Measurements from ENCODE around the gene TNS1. TPM values are rescaled to one million over a fixed set of nuclear protein-coding genes. Genes with fewer than 3 reads are reported as not detected.

Gene TNS1
- total and polyA plus RNA-seq, 8 donors: 139 to 327 (median 159) TPM

GRCh38 chr2:217895070-217895635 is 107.6 kb downstream of the TNS1 start:
- H3K9me3 ChIP-seq: no peaks in the 10 kb centered on the region
- no peak overlapping the region for H3K4me3 ChIP-seq
- no peak for DNase-seq
- H3K27me3 ChIP-seq: no peaks in the 10 kb centered on the region
- H3K36me3 ChIP-seq: peaks cover 5 to 80% of the 10 kb centered on the region in 2 donors
- H3K4me1 ChIP-seq: peaks cover 17 to 42% of the 10 kb centered on the region in 2 donors
- no peak for ATAC-seq
- TF ChIP-seq, protein P1, sequence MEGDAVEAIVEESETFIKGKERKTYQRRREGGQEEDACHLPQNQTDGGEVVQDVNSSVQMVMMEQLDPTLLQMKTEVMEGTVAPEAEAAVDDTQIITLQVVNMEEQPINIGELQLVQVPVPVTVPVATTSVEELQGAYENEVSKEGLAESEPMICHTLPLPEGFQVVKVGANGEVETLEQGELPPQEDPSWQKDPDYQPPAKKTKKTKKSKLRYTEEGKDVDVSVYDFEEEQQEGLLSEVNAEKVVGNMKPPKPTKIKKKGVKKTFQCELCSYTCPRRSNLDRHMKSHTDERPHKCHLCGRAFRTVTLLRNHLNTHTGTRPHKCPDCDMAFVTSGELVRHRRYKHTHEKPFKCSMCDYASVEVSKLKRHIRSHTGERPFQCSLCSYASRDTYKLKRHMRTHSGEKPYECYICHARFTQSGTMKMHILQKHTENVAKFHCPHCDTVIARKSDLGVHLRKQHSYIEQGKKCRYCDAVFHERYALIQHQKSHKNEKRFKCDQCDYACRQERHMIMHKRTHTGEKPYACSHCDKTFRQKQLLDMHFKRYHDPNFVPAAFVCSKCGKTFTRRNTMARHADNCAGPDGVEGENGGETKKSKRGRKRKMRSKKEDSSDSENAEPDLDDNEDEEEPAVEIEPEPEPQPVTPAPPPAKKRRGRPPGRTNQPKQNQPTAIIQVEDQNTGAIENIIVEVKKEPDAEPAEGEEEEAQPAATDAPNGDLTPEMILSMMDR (IDR thresholded peaks at IDR 0.05): no peak
- intact Hi-C loops (cut with DNase I): no loop called here
- H3K27ac ChIP-seq: no peak overlapping the region

GRCh38 chr2:217893440-217893839 is 109.4 kb downstream of the TNS1 start:
- Histone ChIP-seq H3K9me3 (no peaks in the 10 kb centered on the region), H3K4me1 (peaks cover 2 to 41% of the 10 kb centered on the region in 2 donors), H3K4me3 (no peak overlapping the region), H3K27me3 (no peaks in the 10 kb centered on the region), H3K27ac (peak overlapping the region in 1 of 2 donors; percentile 6), H3K36me3 (peaks cover 5 to 97% of the 10 kb centered on the region in 2 donors)
- TF ChIP-seq, protein P1 (IDR thresholded peaks at IDR 0.05): no peak
- ATAC-seq (no peak), DNase-seq (no peak)
- intact Hi-C loops (cut with DNase I): no loop called here

DNA sequence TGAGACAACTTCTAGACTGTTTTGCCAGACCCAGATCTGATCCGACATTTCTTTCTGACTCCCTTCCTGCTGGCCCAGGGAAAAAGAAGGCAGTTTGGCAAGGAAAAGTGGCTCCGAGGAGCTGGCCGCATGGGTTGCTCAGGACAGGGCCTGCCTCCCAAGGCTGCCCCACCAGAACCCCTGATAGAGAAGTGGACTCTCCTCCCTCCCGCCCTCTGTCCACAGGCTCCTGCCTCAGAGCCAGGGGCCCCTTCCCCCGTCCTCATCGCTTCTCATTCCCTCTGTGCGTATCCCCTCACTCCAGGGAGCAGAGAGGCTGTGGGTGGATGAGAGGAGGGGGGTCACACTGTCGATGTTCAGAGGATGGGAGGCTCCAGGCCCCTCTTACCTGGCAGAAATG is 110.2 kb downstream of the TNS1 start:
- ATAC-seq (no peak), DNase-seq (no peak)
- no peaks in the 10 kb centered on the region for H3K27me3 ChIP-seq
- no peak overlapping the region for H3K4me3 ChIP-seq
- TF ChIP-seq, protein P1 (IDR thresholded peaks at IDR 0.05): no peak
- intact Hi-C loops (cut with DNase I): no loop called here
- peak overlapping the region in 1 of 2 donors; percentile 45 for H3K27ac ChIP-seq
- no peaks in the 10 kb centered on the region for H3K9me3 ChIP-seq
- peaks cover 0 to 40% of the 10 kb centered on the region in 2 donors for H3K4me1 ChIP-seq
- H3K36me3 ChIP-seq: peaks cover 5 to 100% of the 10 kb centered on the region in 2 donors

DNA sequence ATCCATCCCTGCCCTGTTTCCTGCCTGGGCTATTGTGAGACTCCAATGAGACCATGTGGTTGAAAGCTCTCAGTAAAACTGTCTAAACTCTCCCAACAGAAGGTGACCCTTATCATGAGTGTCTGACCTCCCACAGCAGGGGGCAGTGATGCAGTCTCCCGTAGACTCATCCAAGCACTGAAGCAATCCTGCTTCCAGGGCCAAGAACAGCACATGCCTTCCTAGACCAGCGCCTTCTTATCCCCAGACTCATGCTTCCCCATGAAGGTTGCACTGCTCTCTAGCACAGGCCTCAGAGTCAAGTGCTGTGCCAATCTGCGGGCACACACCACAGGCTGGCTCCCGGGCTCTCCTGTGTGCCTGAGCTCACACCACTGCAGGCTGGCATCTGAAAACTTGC is 112.3 kb downstream of the TNS1 start:
- H3K36me3 ChIP-seq: peaks cover 5 to 96% of the 10 kb centered on the region in 2 donors
- ATAC-seq (peak; percentile 28), DNase-seq (peak in 1 of 4 donors; percentile 60)
- TF ChIP-seq, protein P1 (IDR thresholded peaks at IDR 0.05): peak in 1 of 2 donors; percentile 16
- H3K9me3 ChIP-seq: no peaks in the 10 kb centered on the region
- intact Hi-C loops (cut with DNase I): no loop called here
- peaks cover 0 to 59% of the 10 kb centered on the region in 2 donors for H3K4me1 ChIP-seq
- peak overlapping the region; percentile 13 to 29 for H3K27ac ChIP-seq
- no peaks in the 10 kb centered on the region for H3K27me3 ChIP-seq
- H3K4me3 ChIP-seq: no peak overlapping the region

DNA sequence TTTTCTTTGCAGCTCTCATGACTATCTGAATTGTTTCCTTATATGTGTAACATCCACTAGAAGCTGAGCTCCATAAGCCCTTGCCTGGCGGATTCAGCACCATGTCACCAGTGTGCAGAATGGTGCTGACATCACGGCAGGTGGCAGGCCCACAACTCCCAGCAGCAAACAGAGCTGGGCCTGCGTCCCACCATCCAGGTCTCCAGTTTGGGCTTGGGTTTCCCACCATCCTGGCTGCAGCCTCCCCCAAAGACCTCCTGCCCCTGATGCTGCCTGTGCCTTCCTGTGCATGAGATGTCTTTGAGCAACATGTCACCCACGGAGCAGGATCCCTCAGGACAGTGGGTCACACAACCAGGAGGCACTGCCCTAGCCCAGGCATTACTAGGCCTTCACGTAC is 113.1 kb downstream of the TNS1 start:
- intact Hi-C loops (cut with DNase I): loop anchor here in 1 of 2 donors (5.0 kb wide), 1 partner anchor 102 kb away; no protein-coding TSS in a partner anchor
- Histone ChIP-seq H3K36me3 (peaks cover 5 to 96% of the 10 kb centered on the region in 2 donors), H3K9me3 (no peaks in the 10 kb centered on the region), H3K4me1 (peaks cover 0 to 59% of the 10 kb centered on the region in 2 donors), H3K4me3 (no peak overlapping the region), H3K27ac (peak overlapping the region in 1 of 2 donors; percentile 65), H3K27me3 (no peaks in the 10 kb centered on the region)
- TF ChIP-seq, protein P1 (IDR thresholded peaks at IDR 0.05): no peak
- no peak for ATAC-seq
- no peak for DNase-seq
